Measurements from ENCODE around the gene AXIN2.

Gene AXIN2

GRCh38 chr17:65584604-65585521 lies 23.4 kb upstream of the AXIN2 start:
- DNase-seq (ENCODE audit: low read depth in 2 of 2), result no peak

DNA sequence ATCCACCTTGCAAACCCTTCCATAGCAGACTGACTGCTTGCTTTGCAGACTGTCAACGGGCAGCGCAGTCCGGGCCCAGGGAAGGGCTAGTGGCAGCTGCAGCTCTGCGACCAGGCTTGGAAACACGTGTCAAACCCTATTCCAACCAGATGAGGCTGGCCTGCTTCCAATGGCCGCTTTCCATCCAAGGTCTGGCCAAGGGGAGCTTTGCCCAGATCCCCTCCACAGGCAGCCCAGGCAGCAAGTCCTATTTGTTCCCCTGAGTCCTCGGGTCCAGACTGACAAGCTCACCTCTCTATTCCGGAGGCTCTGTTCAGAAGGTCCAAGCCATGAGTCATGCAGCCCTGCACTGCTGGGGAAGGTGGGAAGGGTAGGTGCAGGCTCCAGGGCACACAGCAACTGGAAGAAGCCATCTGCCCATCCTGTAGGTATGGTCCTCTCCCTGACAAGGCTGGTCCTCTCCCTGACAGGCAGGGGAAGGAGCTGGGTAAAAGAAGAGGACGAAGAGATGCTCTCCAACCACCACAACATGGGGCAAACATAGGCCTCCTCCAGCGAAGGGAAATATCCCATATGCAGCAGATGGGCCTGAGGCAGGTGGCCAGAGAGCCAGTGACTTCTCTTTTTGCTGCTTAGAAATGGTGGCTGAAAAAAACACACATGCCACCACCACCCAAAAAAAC lies 22.6 kb upstream of the AXIN2 start:
- no peak for DNase-seq (ENCODE audit: low read depth in 2 of 2)

DNA sequence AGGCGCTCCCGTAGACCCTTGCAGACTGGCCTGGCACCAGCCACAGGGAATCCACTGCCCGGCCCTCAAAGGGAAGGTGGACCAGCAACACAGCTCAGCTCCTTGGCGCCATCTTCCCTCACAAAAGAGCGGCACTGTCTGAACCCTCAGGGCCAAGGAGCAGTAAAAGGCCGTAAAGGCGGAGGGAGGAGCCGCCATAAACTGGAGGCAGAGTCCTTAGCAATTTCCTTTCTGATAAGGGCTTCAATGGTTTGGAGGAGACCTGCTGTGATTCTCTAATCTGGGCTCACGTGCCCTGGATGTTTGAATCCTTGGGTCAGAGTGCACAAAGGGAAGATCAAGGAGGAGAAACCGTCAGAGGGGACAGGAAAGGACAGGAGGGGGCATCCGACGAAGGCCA lies 15.5 kb upstream of the AXIN2 start:
- DNase-seq (ENCODE audit: low read depth in 2 of 2), result no peak

- DNase-seq (ENCODE audit: low read depth in 2 of 2), result no peak
Measured at GRCh38 chr17:65573282-65573602, 11.8 kb upstream of the AXIN2 start.

GRCh38 chr17:65572581-65573281 lies 11.3 kb upstream of the AXIN2 start:
- DNase-seq (ENCODE audit: low read depth in 2 of 2), result no peak

DNA sequence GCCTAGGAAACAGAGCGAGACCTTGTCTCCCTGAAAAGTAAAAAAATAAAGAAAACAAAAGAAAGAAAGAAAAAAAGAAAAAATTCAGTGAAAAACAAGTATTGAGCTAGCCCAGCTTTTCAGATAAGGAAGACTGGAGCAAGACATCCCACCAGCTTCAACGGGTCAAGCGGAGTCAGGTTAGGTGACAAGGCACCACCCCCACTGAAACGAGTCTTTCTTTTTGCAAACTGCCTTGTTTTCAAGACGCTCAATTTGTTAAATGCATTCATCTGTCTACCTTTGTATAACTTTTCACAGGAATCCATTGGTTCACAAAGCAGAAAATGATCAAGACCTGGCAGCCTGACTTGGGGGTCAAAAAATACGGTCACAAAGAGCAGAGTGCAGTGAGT lies 10.7 kb upstream of the AXIN2 start:
- DNase-seq (ENCODE audit: low read depth in 2 of 2), result no peak

- no peak for DNase-seq (ENCODE audit: low read depth in 2 of 2)
Measured at GRCh38 chr17:65568918-65569317, 7.5 kb upstream of the AXIN2 start.

DNA sequence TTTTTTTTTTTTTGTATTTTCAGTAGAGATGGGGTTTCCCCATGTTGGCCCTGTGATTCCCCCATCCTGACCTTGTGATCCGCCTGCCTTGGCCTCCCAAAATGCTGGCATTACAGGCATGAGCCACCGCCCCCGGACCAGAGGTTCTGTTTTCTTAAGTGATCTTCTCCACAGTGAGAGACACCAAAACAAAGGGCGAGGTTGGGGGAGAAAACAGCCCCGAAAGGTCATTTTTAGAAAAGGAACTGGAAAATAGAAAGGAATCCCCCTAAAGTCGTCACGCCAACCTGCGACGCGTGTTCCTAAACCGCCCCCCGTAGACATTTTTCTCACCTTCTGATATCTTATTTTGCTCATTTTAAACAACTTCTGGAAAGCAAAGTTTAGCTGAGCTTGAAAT lies 6.1 kb upstream of the AXIN2 start:
- no peak for DNase-seq (ENCODE audit: low read depth in 2 of 2)

- DNase-seq (ENCODE audit: low read depth in 2 of 2), result no peak
Measured at GRCh38 chr17:65565559-65565958, 4.1 kb upstream of the AXIN2 start.

DNA sequence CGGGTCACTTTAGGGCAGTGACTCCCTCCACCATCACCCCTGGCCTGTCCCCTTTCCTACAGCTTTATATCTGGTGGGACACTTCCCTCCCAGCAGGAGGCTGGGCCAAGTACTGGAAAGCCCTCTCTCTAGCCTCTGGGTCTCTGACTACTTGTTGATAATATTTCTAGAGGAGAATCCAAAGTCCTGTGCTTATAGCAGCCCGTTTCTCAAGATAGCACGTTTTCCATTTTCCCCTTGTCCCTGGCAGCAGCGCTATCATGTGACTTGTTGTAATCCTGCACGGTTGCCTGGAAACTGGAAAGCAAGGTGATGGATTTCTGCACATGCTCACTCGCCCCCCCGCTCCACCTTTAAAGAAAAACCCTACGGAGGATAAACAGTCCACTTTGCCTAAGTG lies 3.3 kb upstream of the AXIN2 start:
- DNase-seq (ENCODE audit: low read depth in 2 of 2), result no peak

DNA sequence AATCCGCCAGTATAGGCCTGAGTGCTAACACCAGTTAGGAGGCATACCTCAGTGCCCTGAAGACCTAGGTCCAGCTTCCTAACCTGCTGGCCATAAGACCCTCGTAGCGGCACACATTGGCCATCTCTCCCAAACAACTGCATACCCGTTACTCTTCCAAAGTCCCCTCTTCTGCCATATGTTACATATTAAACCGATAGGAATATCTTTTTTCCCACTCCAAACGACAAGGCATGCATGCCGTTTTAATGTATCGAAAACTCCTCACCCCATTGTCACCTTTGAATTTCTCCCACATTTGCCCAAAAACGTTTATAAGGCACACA lies 721 bp upstream of the AXIN2 start:
- DNase-seq (ENCODE audit: low read depth in 2 of 2), result no peak

DNA sequence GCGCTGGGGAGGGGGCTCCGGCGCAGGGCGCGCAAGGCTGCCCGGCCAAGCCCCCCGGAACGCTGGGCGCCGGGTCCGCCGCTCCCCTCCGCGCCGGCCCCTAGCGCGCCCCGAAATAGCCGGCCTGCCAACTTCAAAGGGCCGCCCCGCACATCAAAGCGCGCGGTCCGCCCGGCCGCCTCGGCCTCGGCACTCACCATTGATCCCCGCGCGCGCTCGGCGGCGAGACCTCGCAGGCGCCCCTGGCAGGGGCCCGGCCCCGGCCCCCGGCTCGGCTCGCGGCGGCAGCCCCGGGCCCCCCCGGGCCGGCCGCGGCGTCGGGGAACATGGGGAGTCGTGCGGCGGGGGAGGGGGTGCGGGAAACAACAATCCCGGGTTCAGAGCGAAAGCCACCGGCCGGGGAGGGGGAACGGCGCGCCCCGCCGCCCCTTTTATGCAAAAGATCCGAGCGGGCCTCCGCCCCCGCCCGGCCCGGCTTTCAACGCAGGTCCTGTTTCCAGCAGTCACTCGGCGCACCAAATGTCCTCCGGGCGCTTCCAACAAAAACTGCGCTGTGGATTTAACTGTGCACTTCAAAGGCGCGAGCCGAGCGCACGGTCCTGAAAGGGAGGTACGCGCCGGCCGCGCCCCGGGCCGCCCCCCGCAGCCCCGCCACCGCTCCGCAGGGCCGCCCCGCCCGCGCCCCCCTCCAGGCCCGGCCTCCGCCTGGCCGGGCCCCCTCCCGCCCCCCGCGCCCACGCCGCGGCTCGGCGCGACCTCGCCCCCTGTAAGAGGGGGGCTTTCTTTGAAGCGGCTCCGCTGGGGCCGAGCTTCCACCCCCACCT lies 608 bp downstream of the AXIN2 start:
- peak; percentile 34 to 55 for DNase-seq (ENCODE audit: low read depth in 2 of 2)

GRCh38 chr17:65559804-65560627 lies 1.4 kb downstream of the AXIN2 start:
- DNase-seq (ENCODE audit: low read depth in 2 of 2), result no peak

GRCh38 chr17:65559461-65559803 lies 2.0 kb downstream of the AXIN2 start:
- DNase-seq (ENCODE audit: low read depth in 2 of 2), result no peak

- DNase-seq (ENCODE audit: low read depth in 2 of 2), result no peak
Measured at GRCh38 chr17:65558683-65559460, 2.6 kb downstream of the AXIN2 start.

DNA sequence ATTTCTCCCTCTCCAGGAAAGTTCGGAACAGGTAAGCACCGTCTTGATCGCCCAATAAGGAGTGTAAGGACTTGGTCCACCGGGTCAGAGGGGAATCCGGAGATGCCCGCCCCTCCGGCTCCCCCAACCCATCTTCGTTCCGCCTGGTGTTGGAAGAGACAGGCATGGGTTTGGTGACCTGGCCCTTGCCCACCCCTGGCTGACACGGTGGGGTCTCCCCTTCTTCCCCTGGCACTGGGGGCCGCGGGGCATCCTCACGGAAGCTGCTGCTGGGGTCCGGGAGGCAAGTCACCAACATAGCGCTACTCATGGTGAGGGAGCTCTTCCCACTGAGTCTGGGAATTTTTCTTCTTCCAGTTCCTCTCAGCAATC lies 3.2 kb downstream of the AXIN2 start:
- no peak for DNase-seq (ENCODE audit: low read depth in 2 of 2)

GRCh38 chr17:65557349-65558310 lies 3.8 kb downstream of the AXIN2 start:
- DNase-seq (ENCODE audit: low read depth in 2 of 2), result no peak

- DNase-seq (ENCODE audit: low read depth in 2 of 2), result no peak
Measured at GRCh38 chr17:65556910-65557348, 4.5 kb downstream of the AXIN2 start.
